ENCODE data around the gene NUTM1. TPM values are rescaled to one million over a fixed set of nuclear protein-coding genes. Genes with fewer than 3 reads are reported as not detected.
A peak's percentile ranks its signal among the peaks of the same experiment; 100 is the strongest.

Gene NUTM1
- total RNA-seq, 4 donors from 2014 or later: not detected

- peaks cover 0 to 29% (median 0%) of the 10 kb centered on the region in 3 donors for H3K36me3 ChIP-seq
- no peak for DNase-seq
- peak overlapping the region; percentile 64 to 95 (median 82) for H3K4me3 ChIP-seq
- H3K4me1 ChIP-seq: peaks cover 0 to 48% (median 8%) of the 10 kb centered on the region in 4 donors
- TF ChIP-seq POLR2A (IDR thresholded peaks at IDR 0.05) (no peak), CTCF (IDR thresholded peaks at IDR 0.05) (no peak)
- no peaks in the 10 kb centered on the region for H3K27me3 ChIP-seq
- H3K27ac ChIP-seq: peak overlapping the region; percentile 93 to 99 (median 98)
- H3K9me3 ChIP-seq: no peaks in the 10 kb centered on the region
Measured at GRCh38 chr15:34365836-34366235, 22.7 kb downstream of the NUTM1 start.

- peak; percentile 29 to 67 for TF ChIP-seq POLR2A (IDR thresholded peaks at IDR 0.05)
- no peak for TF ChIP-seq CTCF (IDR thresholded peaks at IDR 0.05)
- H3K27ac ChIP-seq: peak overlapping the region; percentile 93 to 99 (median 98)
- H3K4me1 ChIP-seq: peaks cover 0 to 43% (median 8%) of the 10 kb centered on the region in 4 donors
Measured at GRCh38 chr15:34366271-34367065, 23.4 kb downstream of the NUTM1 start.

GRCh38 chr15:34367101-34368081 is 24.3 kb downstream of the NUTM1 start, which contains the start of gene LPCAT4:
Gene LPCAT4, minus strand, starts transcription at chr15:34367196. Its CDS starts 96 bp downstream, at chr15:34367100.
- DNase-seq: peak; percentile 91 to 97 (median 95)
- peak within 1 kb of the TSS; percentile 64 to 95 (median 82) for H3K4me3 ChIP-seq
- TF ChIP-seq CTCF (IDR thresholded peaks at IDR 0.05) (peak; percentile 91 to 99 (median 94)), POLR2A (IDR thresholded peaks at IDR 0.05) (peak; percentile 74 to 95)
- H3K36me3 ChIP-seq: peaks cover 0 to 16% (median 0%) of the 10 kb centered on the region in 3 donors
- H3K27me3 ChIP-seq: no peaks in the 10 kb centered on the region
- no peaks in the 10 kb centered on the region for H3K9me3 ChIP-seq
- peak within 1 kb of the TSS; percentile 93 to 99 (median 98) for H3K27ac ChIP-seq
- H3K4me1 ChIP-seq: peaks cover 0 to 43% (median 8%) of the 10 kb centered on the region in 4 donors

More at GRCh38 chr15:34366271-34367065, 23.4 kb downstream of the NUTM1 start:
- Histone ChIP-seq H3K36me3 (peaks cover 0 to 22% (median 0%) of the 10 kb centered on the region in 3 donors), H3K4me3 (peak overlapping the region; percentile 64 to 95 (median 82)), H3K9me3 (no peaks in the 10 kb centered on the region), H3K27me3 (no peaks in the 10 kb centered on the region)
- DNase-seq: peak; percentile 72 to 90 (median 85)

GRCh38 chr15:34370129-34370528 is 27.0 kb downstream of the NUTM1 start:
- Histone ChIP-seq H3K4me1 (peaks cover 0 to 20% (median 7%) of the 10 kb centered on the region in 4 donors), H3K4me3 (no peak overlapping the region), H3K36me3 (no peaks in the 10 kb centered on the region), H3K27ac (no peak overlapping the region), H3K27me3 (no peaks in the 10 kb centered on the region), H3K9me3 (no peaks in the 10 kb centered on the region)
- TF ChIP-seq CTCF (IDR thresholded peaks at IDR 0.05) (no peak), POLR2A (IDR thresholded peaks at IDR 0.05) (no peak)
- no peak for DNase-seq

- H3K4me1 ChIP-seq: peaks cover 0 to 14% (median 5%) of the 10 kb centered on the region in 4 donors
- no peak overlapping the region for H3K4me3 ChIP-seq
- H3K27me3 ChIP-seq: no peaks in the 10 kb centered on the region
- H3K36me3 ChIP-seq: no peaks in the 10 kb centered on the region
- TF ChIP-seq POLR2A (IDR thresholded peaks at IDR 0.05) (no peak), CTCF (IDR thresholded peaks at IDR 0.05) (no peak)
- H3K27ac ChIP-seq: no peak overlapping the region
- H3K9me3 ChIP-seq: no peaks in the 10 kb centered on the region
- no peak for DNase-seq
Measured at GRCh38 chr15:34370643-34371042, 27.5 kb downstream of the NUTM1 start.
